ENCODE measurements around the gene MAN1A1.

GRCh38 chr6:119333707-119334295, 15.8 kb downstream of the MAN1A1 start:
- TF ChIP-seq POLR2AphosphoS5 (IDR thresholded peaks at IDR 0.05) = no peak
- no peak for TF ChIP-seq POLR2A (IDR thresholded peaks at IDR 0.05)

Data from prostate gland (tissue), 1 donor.